ENCODE measurements around the gene HCN2. TPM values are rescaled to one million over a fixed set of nuclear protein-coding genes. Genes with fewer than 3 reads are reported as not detected.
"Not testable (repeated sequence)": the region's sequence is repeated elsewhere in the genome, so short reads cannot be mapped to it uniquely, and the experiment has no call there.

The HCN2 gene
- total RNA-seq, 1 experiment from 2014 or later = 9.2 TPM

GRCh38 chr19:601310-601709 is 11.6 kb downstream of the HCN2 start:
- Mint-ChIP-seq H3K9me3 (peaks cover 19% of the 10 kb centered on the region), H3K36me3 (peaks cover 9% of the 10 kb centered on the region; the same call in 1 of the 2 replicates), H3K27ac (no peak overlapping the region), H3K4me3 (no peak overlapping the region), H3K27me3 (ENCODE audit: low read depth) (peaks cover 9% of the 10 kb centered on the region), H3K4me1 (no peaks in the 10 kb centered on the region)
- POLR2A ChIA-PET = no interaction called here
- CTCF ChIA-PET = no interaction called here
- DNase-seq (ENCODE audit: low spot score) = no peak
- no peak for ATAC-seq
- no peak for TF ChIP-seq NR3C1 (CRISPR knock-in tag; conservative IDR thresholded peaks at IDR 0.05; ENCODE audit: low read depth)
- no peak for TF ChIP-seq ATF2 (CRISPR knock-in tag; IDR thresholded peaks at IDR 0.05; ENCODE audit: borderline replicate concordance, low read depth)
- no peak for TF ChIP-seq ZNF232 (CRISPR knock-in tag; IDR thresholded peaks at IDR 0.05)

DNA sequence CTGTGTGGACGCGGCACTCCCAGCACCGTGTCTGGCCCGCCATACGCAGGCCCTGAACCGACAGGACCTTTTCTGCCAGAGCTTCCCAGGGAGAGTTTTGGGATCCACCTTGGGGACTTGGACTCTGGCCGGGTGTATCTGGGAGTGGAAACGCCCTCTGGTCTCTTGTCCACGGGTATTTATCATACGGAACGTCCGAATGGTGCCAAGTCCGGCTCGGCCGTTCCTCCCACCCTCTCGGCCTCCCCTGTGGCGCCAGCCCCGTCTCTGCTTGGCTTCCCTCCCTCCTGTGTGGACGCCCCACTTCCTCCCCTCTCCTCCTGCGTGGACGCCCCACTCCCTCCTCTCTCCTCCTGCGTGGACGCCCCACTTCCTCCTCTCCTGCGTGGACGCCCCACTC is 12.1 kb downstream of the HCN2 start:
- Mint-ChIP-seq H3K4me3 (no peak overlapping the region), H3K9me3 (peaks cover 19% of the 10 kb centered on the region), H3K27me3 (ENCODE audit: low read depth) (peaks cover 9% of the 10 kb centered on the region), H3K4me1 (no peaks in the 10 kb centered on the region), H3K36me3 (peaks cover 9% of the 10 kb centered on the region; the same call in 1 of the 2 replicates), H3K27ac (no peak overlapping the region)
- no peak for ATAC-seq
- no peak for TF ChIP-seq SOX15 (CRISPR knock-in tag; IDR thresholded peaks at IDR 0.05)
- TF ChIP-seq OVOL2 (CRISPR knock-in tag; IDR thresholded peaks at IDR 0.05; ENCODE audit: borderline replicate concordance) = no peak
- TF ChIP-seq, protein P1, sequence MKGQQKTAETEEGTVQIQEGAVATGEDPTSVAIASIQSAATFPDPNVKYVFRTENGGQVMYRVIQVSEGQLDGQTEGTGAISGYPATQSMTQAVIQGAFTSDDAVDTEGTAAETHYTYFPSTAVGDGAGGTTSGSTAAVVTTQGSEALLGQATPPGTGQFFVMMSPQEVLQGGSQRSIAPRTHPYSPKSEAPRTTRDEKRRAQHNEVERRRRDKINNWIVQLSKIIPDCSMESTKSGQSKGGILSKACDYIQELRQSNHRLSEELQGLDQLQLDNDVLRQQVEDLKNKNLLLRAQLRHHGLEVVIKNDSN (CRISPR knock-in tag; IDR thresholded peaks at IDR 0.05) = no peak
- TF ChIP-seq NFE2L1 (CRISPR knock-in tag; IDR thresholded peaks at IDR 0.05) = no peak
- no peak for DNase-seq (ENCODE audit: low spot score)
- ChIA-PET CTCF (no interaction called here), POLR2A (no interaction called here)

- Mint-ChIP-seq H3K36me3 (peaks cover 9% of the 10 kb centered on the region; the same call in 1 of the 2 replicates), H3K27ac (no peak overlapping the region), H3K4me1 (no peaks in the 10 kb centered on the region), H3K9me3 (peaks cover 19% of the 10 kb centered on the region), H3K4me3 (no peak overlapping the region), H3K27me3 (ENCODE audit: low read depth) (peaks cover 9% of the 10 kb centered on the region)
- ChIA-PET POLR2A (no interaction called here), CTCF (no interaction called here)
- no peak for ATAC-seq
- no peak for TF ChIP-seq PRRX2 (CRISPR knock-in tag; IDR thresholded peaks at IDR 0.05)
- no peak for TF ChIP-seq JUN (CRISPR knock-in tag; IDR thresholded peaks at IDR 0.05)
- no peak for TF ChIP-seq TEAD4 (CRISPR knock-in tag; IDR thresholded peaks at IDR 0.05)
- no peak for TF ChIP-seq CREB1 (CRISPR knock-in tag; IDR thresholded peaks at IDR 0.05)
- no peak for TF ChIP-seq ZNF121 (CRISPR knock-in tag; IDR thresholded peaks at IDR 0.05)
- no peak for TF ChIP-seq NR1H2 (CRISPR knock-in tag; IDR thresholded peaks at IDR 0.05)
- TF ChIP-seq E2F1 (CRISPR knock-in tag; IDR thresholded peaks at IDR 0.05) = no peak
- DNase-seq (ENCODE audit: low spot score) = no peak
Observed at GRCh38 chr19:602391-603301, 13.0 kb downstream of the HCN2 start.

DNA sequence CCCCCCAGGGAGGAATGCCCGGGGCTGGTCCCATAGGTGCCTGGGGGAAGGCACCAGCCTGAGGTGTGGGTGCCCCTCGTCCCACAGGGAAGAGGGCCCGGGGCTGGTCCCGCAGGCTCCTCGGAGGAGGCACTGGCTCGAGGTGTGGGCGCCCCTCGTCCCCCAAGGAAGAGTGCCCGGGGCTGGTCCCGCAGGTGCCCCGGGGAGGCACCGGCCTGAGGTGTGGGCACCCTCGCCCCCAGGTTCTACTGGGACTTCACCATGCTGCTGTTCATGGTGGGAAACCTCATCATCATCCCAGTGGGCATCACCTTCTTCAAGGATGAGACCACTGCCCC is 13.6 kb downstream of the HCN2 start:
- H3K27me3 Mint-ChIP-seq (ENCODE audit: low read depth); H3K27ac Mint-ChIP-seq; POLR2A ChIA-PET; H3K36me3 Mint-ChIP-seq; CTCF ChIA-PET; H3K4me3 Mint-ChIP-seq; H3K4me1 Mint-ChIP-seq; DNase-seq (ENCODE audit: low spot score); ATAC-seq: not testable (repeated sequence)
- peaks cover 19% of the 10 kb centered on the region for H3K9me3 Mint-ChIP-seq

DNA sequence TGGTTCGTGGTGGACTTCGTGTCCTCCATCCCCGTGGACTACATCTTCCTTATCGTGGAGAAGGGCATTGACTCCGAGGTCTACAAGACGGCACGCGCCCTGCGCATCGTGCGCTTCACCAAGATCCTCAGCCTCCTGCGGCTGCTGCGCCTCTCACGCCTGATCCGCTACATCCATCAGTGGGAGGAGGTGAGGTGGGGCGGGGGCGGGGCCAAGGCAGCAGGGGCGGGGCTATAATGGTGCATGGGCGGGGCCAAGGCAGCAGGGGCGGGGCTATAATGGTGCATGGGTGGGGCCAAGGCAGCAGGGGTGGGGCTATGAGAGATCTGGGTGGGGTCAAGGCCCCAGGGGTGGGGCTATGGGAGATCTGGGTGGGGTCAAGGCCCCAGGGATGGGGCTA is 14.1 kb downstream of the HCN2 start:
- peaks cover 19% of the 10 kb centered on the region for H3K9me3 Mint-ChIP-seq
- H3K36me3 Mint-ChIP-seq; ATAC-seq; H3K4me1 Mint-ChIP-seq; H3K27ac Mint-ChIP-seq; DNase-seq (ENCODE audit: low spot score); H3K4me3 Mint-ChIP-seq; H3K27me3 Mint-ChIP-seq (ENCODE audit: low read depth); CTCF ChIA-PET; POLR2A ChIA-PET: not testable (repeated sequence)

Data from WTC11 (cell line).